ENCODE results near the gene P2RX6. TPM values are rescaled to one million over a fixed set of nuclear protein-coding genes. Genes with fewer than 3 reads are reported as not detected.
"Not testable (repeated sequence)": the region's sequence is repeated elsewhere in the genome, so short reads cannot be mapped to it uniquely, and the experiment has no call there.

Gene P2RX6
- total and polyA plus RNA-seq, 7 donors: under 0.01 to 2.0 (median 1.1) TPM; not detected in 1

- WGBS, 2 donors: 86 to 90% methylated on average over 17 of the region's 17 CpGs
- Histone ChIP-seq H3K27me3 (no peaks in the 10 kb centered on the region), H3K4me3 (no peak overlapping the region), H3K4me1 (no peaks in the 10 kb centered on the region), H3K27ac (no peak overlapping the region), H3K36me3 (no peaks in the 10 kb centered on the region), H3K9me3 (no peaks in the 10 kb centered on the region)
- no peak for DNase-seq
- intact Hi-C loops (cut with DNase I): no loop called here
- TF ChIP-seq POLR2A (IDR thresholded peaks at IDR 0.05) (no peak), EP300 (IDR thresholded peaks at IDR 0.05) (no peak), POLR2AphosphoS5 (IDR thresholded peaks at IDR 0.05) (no peak), CTCF (IDR thresholded peaks at IDR 0.05) (no peak)
These were observed 56.0 kb downstream of the P2RX6 start for GRCh38 chr22:21070690-21071615.

DNA sequence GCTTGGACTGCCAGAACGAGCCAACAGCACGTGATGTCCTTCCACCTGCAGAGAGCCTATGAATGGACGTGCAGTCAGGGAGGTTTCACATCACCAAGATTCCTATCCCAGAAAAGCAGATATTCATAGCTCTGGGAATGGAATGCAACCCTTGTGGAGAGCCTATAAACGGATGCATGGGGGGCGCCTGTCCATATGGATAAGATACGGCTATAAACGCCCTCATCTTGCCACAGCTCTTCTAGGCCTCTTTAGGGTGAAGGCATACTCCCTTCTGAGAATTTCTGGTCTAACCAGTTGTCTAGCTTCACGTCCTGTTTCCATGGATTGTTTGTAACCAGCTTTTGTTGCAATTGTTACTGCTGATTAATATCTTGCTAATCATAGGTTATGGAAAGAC is 56.8 kb downstream of the P2RX6 start:
- H3K36me3 ChIP-seq; H3K4me1 ChIP-seq; H3K9me3 ChIP-seq; DNase-seq; H3K27me3 ChIP-seq; intact Hi-C loops (cut with DNase I); H3K4me3 ChIP-seq; H3K27ac ChIP-seq: not testable (repeated sequence)
- WGBS, 2 donors: 72 to 81% methylated on average over 8 of the region's 8 CpGs

DNA sequence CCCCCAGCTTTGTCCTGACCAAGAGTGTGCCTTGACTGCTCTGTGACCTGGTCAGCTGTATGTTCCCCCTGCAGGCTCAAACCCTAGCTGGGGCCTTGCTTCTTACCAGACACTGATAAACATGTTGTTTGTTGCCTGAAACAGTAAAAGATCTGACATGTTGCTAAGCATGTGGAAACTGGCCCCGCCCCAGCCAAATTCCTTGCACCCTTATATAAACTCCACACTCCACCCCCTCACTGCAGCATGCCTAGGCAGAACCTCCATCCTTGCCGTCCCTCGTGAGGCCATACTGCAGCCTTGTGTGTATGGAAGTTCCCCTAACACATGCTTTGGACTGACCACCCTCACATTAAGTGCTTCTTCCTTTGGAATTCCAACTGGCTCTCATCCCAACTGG is 58.1 kb downstream of the P2RX6 start:
- H3K27me3 ChIP-seq: peaks cover 0 to 2% (median 0%) of the 10 kb centered on the region in 3 donors
- no peak overlapping the region for H3K27ac ChIP-seq
- no peaks in the 10 kb centered on the region for H3K36me3 ChIP-seq
- TF ChIP-seq POLR2AphosphoS5 (IDR thresholded peaks at IDR 0.05) (no peak), CTCF (IDR thresholded peaks at IDR 0.05) (no peak), POLR2A (IDR thresholded peaks at IDR 0.05) (no peak), EP300 (IDR thresholded peaks at IDR 0.05) (no peak)
- intact Hi-C loops (cut with DNase I): no loop called here
- 84 to 86% methylated on average over 3 of the region's 3 CpGs for WGBS, 2 donors
- DNase-seq: no peak
- H3K9me3 ChIP-seq: no peaks in the 10 kb centered on the region
- no peak overlapping the region for H3K4me3 ChIP-seq
- no peaks in the 10 kb centered on the region for H3K4me1 ChIP-seq

GRCh38 chr22:21073482-21073881 is 58.5 kb downstream of the P2RX6 start:
- TF ChIP-seq EP300 (IDR thresholded peaks at IDR 0.05) (no peak), POLR2A (IDR thresholded peaks at IDR 0.05) (no peak), POLR2AphosphoS5 (IDR thresholded peaks at IDR 0.05) (no peak), CTCF (IDR thresholded peaks at IDR 0.05) (no peak)
- Histone ChIP-seq H3K36me3 (no peaks in the 10 kb centered on the region), H3K4me1 (no peaks in the 10 kb centered on the region), H3K27ac (no peak overlapping the region), H3K27me3 (peaks cover 0 to 6% (median 0%) of the 10 kb centered on the region in 3 donors), H3K9me3 (no peaks in the 10 kb centered on the region), H3K4me3 (no peak overlapping the region)
- no peak for DNase-seq
- WGBS, 2 donors: 92 to 94% methylated on average over 5 of the region's 5 CpGs
- intact Hi-C loops (cut with DNase I): no loop called here

DNA sequence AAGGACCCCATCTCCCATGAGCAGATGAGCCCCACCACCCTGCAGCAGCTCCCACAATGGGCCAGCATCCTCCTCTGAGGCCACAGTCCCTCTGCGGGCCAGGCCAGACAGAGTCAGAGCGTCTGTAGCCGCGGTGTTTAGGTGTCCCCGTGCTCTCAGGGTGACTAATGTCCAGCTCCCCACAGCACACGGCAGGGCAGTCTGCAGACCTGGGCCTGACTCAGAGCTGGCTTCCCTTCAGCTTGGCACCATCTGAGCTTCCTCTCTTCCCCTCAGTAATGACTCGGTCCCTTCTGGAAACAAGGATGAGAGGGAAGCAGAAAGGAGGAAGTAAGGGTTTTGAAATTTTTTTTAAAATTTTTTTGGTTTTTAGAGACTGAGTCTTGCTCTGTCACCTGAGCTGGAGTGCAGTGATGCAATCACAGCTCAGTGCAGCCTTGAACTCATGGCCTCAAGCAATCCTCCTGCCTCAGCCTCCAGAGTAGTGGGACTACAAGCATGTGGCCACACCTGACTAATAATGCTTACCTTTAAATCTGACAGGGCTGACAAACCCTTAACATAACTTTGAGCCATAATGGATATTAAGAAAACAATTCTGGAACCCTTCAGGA is 59.2 kb downstream of the P2RX6 start:
- no peaks in the 10 kb centered on the region for H3K9me3 ChIP-seq
- DNase-seq: no peak
- H3K36me3 ChIP-seq: no peaks in the 10 kb centered on the region
- H3K4me1 ChIP-seq: no peaks in the 10 kb centered on the region
- WGBS, 2 donors: 66 to 71% methylated on average over 7 of the region's 7 CpGs
- H3K27me3 ChIP-seq: peaks cover 0 to 10% (median 0%) of the 10 kb centered on the region in 3 donors
- intact Hi-C loops (cut with DNase I): no loop called here
- no peak overlapping the region for H3K4me3 ChIP-seq
- H3K27ac ChIP-seq: no peak overlapping the region
- TF ChIP-seq CTCF (IDR thresholded peaks at IDR 0.05) (no peak), POLR2AphosphoS5 (IDR thresholded peaks at IDR 0.05) (no peak), EP300 (IDR thresholded peaks at IDR 0.05) (no peak), POLR2A (IDR thresholded peaks at IDR 0.05) (no peak)
